ENCODE data around the gene KIF5A. TPM values are rescaled to one million over a fixed set of nuclear protein-coding genes. Genes with fewer than 3 reads are reported as not detected.

Gene KIF5A
- total and polyA plus RNA-seq, 2 of the 4 experiments (the other 2 are of a cell fraction) = 0.15 to 0.18 TPM

DNA sequence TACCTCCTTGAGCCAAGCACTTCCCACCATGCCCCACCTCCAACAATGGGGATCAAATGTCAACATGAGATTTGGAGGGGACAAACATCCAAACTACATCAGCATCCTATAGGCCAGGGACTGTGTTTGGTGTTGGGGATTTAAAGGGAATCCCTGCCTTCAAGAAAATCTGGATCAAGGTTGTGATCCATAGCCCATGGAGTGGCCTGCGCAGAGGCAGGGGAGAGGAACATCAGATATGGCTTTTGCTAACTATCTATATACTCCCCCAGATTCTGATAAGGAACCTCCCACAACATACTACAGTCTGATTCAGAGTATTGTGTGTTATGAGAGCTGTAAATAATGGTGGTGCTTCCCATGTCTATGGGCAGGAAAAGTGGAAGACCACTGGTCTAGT lies 5.1 kb downstream of the KIF5A start:
- no peak overlapping the region for H3K27ac ChIP-seq (ENCODE audit: insufficient read depth, low read length)
- no peak overlapping the region for H2BK120ac ChIP-seq (ENCODE audit: low read depth, low read length)
- ChIA-PET CTCF (no interaction called here), POLR2A (ENCODE audit: unreplicated experiment) (no interaction called here)
- no peak overlapping the region for H3K23ac ChIP-seq (ENCODE audit: low read depth, low read length)
- no peak overlapping the region for H3K4me2 ChIP-seq (ENCODE audit: low read depth, low read length)
- H3K79me1 ChIP-seq (ENCODE audit: low read depth in 1 of 2, low read length in 2 of 2) = peaks cover 0 to 4% of the 10 kb centered on the region in 2 experiments; a peak in 1 of 4 replicates
- H2AK5ac ChIP-seq (ENCODE audit: low read depth, low read length) = no peak overlapping the region
- no peak overlapping the region for H3K14ac ChIP-seq (replicated peaks; ENCODE audit: low read depth, low read length)
- no peak overlapping the region for H3K9ac ChIP-seq (ENCODE audit: low read depth, low read length)
- peaks cover 31% of the 10 kb centered on the region for H3K27me3 ChIP-seq (ENCODE audit: control insufficient read depth, insufficient read depth, low read length)
- no peaks in the 10 kb centered on the region for H4K20me1 ChIP-seq (ENCODE audit: insufficient read depth, low read length)
- no peak overlapping the region for H3K4ac ChIP-seq (ENCODE audit: low read depth, low read length)
- no peak for TF ChIP-seq MAZ (IDR thresholded peaks at IDR 0.05; ENCODE audit: borderline replicate concordance, low read depth, low read length)
- TF ChIP-seq FOS (IDR thresholded peaks at IDR 0.05; ENCODE audit: low read depth, low read length) = no peak
- TF ChIP-seq MAFK (IDR thresholded peaks at IDR 0.05; ENCODE audit: low read depth, low read length) = no peak
- no peak for TF ChIP-seq POLR2A (IDR thresholded peaks at IDR 0.05; ENCODE audit: low read depth, low read length)
- TF ChIP-seq RAD21 (IDR thresholded peaks at IDR 0.05; ENCODE audit: low read length) = no peak
- no peak overlapping the region for H4K8ac ChIP-seq (ENCODE audit: low read depth in 2 of 2, low read length in 2 of 2)
- H3K9me3 ChIP-seq (ENCODE audit: control insufficient read depth, insufficient read depth, low read length) = no peaks in the 10 kb centered on the region
- no peaks in the 10 kb centered on the region for H3K36me3 ChIP-seq (ENCODE audit: control insufficient read depth, insufficient read depth, low read length)
- no peak overlapping the region for H3K18ac ChIP-seq (ENCODE audit: low read depth, low read length)
- intact Hi-C loops (cut with micrococcal nuclease) = no loop called here
- dilution Hi-C loops (cut with HindIII; ENCODE audit: low sequenced_read_pairs, unreplicated experiment) = loop anchor here (25.0 kb wide), 1 partner anchor 107 kb away; no protein-coding TSS in a partner anchor
- H3K4me3 ChIP-seq (ENCODE audit: insufficient read depth, low read depth, low read length) = no peak overlapping the region
- H2BK20ac ChIP-seq (ENCODE audit: low read depth, low read length) = no peak overlapping the region
- no peak overlapping the region for H2BK15ac ChIP-seq (ENCODE audit: low read depth, low read length)
- peaks cover 7% of the 10 kb centered on the region; the same call in 1 of the 2 replicates for H3K9me1 ChIP-seq (ENCODE audit: insufficient read depth, low read length)
- H3K56ac ChIP-seq (ENCODE audit: extremely low read depth, insufficient read depth, low read length) = no peak overlapping the region
- no CpG with 5 or more reads among the region's 1 CpG for WGBS, 2 experiments (ENCODE audit: extremely low coverage in 2 of 2, insufficient read length in 1 of 2)
- no peak overlapping the region for H4K5ac ChIP-seq (ENCODE audit: low read depth, low read length)
- in situ Hi-C loops (cut with MboI; ENCODE audit: low sequenced_read_pairs) = no loop called here
- BruUV-seq (replicated peaks) = no TSS peak
- no peak overlapping the region for H2BK5ac ChIP-seq (ENCODE audit: low read depth, low read length, poor library complexity, severe bottlenecking)
- H2AK9ac ChIP-seq (replicated peaks; ENCODE audit: low read depth, low read length, poor library complexity) = no peak overlapping the region
- ATAC-seq (ENCODE audit: low read depth) (no peak), DNase-seq (no peak)
- H3K4me1 ChIP-seq (ENCODE audit: control insufficient read depth, insufficient read depth, low read length) = peaks cover 3% of the 10 kb centered on the region
- no peak overlapping the region for H2AFZ ChIP-seq (replicated peaks; ENCODE audit: low read length, poor library complexity)
- no peak overlapping the region for H4K91ac ChIP-seq (ENCODE audit: insufficient read depth, low read depth, low read length)
